Measurements from ENCODE around the gene RECQL.
"Not testable (repeated sequence)": the region's sequence is repeated elsewhere in the genome, so short reads cannot be mapped to it uniquely, and the experiment has no call there.

RECQL gene

GRCh38 chr12:21433525-21433924, 67.9 kb downstream of the RECQL start:
- in situ Hi-C loops (cut with HindIII; ENCODE audit: low sequenced_read_pairs): no loop called here

DNA sequence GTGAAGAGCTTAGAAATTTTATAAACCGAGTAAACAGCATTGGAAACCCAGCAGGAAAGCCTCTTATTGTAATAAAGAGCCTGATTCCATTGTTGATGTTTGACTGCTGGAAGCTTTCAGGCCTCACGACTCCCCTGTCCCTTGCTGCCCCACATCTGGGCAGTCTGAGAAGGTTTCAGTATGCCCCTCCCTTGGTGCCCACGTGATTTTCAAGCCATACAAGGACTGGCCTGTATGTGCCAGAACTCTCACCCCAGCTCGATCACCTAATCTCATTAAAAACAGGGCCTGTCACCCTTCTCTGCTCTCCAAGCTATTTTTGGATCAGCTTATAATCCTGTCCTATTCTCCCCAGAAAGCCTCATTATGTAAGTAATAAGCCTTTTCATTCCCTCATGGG, 71.4 kb downstream of the RECQL start:
- in situ Hi-C loops (cut with HindIII; ENCODE audit: low sequenced_read_pairs): no loop called here

- in situ Hi-C loops (cut with HindIII; ENCODE audit: low sequenced_read_pairs): no loop called here
Measured at GRCh38 chr12:21428241-21428640, 73.2 kb downstream of the RECQL start.

DNA sequence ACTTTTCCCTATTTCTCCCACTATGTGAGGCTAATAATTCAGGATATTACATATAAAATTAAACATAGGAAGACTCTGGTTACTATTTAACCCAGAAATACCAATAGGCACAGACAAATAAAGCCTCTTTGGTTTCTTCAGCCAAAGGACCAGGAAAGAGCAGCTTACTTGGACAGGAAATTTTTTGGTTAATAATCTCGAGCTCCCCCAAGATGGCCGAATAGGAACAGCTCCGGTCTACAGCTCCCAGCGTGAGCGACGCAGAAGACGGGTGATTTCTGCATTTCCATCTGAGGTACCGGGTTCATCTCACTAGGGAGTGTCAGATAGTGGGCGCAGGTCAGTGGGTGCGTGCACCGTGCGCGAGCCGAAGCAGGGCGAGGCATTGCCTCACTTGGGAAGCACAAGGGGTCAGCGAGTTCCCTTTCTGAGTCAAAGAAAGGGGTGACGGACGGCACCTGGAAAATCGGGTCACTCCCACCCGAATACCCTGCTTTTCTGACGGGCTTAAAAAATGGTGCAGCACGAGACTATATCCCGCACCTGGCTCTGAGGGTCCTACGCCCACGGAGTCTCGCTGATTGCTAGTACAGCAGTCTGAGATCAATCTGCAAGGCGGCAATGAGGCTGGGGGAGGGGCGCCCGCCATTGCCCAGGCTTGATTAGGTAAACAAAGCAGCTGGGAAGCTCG, 82.3 kb downstream of the RECQL start:
- in situ Hi-C loops (cut with HindIII; ENCODE audit: low sequenced_read_pairs): not testable (repeated sequence)

All from DLD1 (cell line).